HFFc6 (cell line): ENCODE results near the gene SNRNP48. TPM values are rescaled to one million over a fixed set of nuclear protein-coding genes. Genes with fewer than 3 reads are reported as not detected.

Source experiments
- DNase-seq: peaks from one replicate; pipeline ENCODE4 v3.0.0-alpha.2; 2018
- H3K27ac Mint-ChIP-seq: 2 replicates; pipeline ENCODE4 v1.8.0; 2020; ENCODE audit warnings: mild to moderate bottlenecking, mixed read lengths
- H3K27me3 Mint-ChIP-seq: 2 replicates; pipeline ENCODE4 v1.8.0; 2021; ENCODE audit warnings: mild to moderate bottlenecking, moderate library complexity, mixed read lengths; ENCODE audit not compliant: insufficient read depth
- H3K36me3 Mint-ChIP-seq: 2 replicates; pipeline ENCODE4 v1.8.0; 2021; ENCODE audit warnings: low read depth, mixed read lengths
- H3K4me1 Mint-ChIP-seq: 2 replicates; pipeline ENCODE4 v1.8.0; 2020; ENCODE audit warnings: low read depth, mixed read lengths
- H3K4me3 Mint-ChIP-seq: 2 replicates; pipeline ENCODE4 v1.8.0; 2020; ENCODE audit warnings: mild to moderate bottlenecking, moderate library complexity, mixed read lengths
- H3K9me3 Mint-ChIP-seq: 2 replicates; pipeline ENCODE4 v1.8.0; 2020; ENCODE audit warnings: mild to moderate bottlenecking, mixed read lengths
- CTCF ChIP-seq: fragments of 200-600 bp; sonication (generic); IDR thresholded peaks from 2 replicates; pipeline ENCODE4 v1.5.0; 2021; ENCODE audit warnings: antibody characterized with exemption, mild to moderate bottlenecking
- total RNA-seq, 6 experiments: library from RNA; stranded (reverse); fragmentation: NEBNext Ultra II Directional; extraction: Animal tissue kit (Norgen Biotek cat#: 25700); gene quantifications; 2 replicates in 1 of 6; 3 replicates in 5 of 6; pipeline ENCODE4 v1.2.3, GENCODE V29; 2021

The SNRNP48 gene
- total RNA-seq, 6 experiments from 2014 or later, result 9.7 to 12.9 (median 11.9) TPM

- TF ChIP-seq CTCF, result no peak
- Mint-ChIP-seq H3K27me3 (peaks cover 3% of the 10 kb centered on the region; the same call in 1 of the 2 replicates), H3K4me1 (peaks cover 42% of the 10 kb centered on the region), H3K9me3 (no peaks in the 10 kb centered on the region), H3K36me3 (peaks cover 19% of the 10 kb centered on the region; the same call in 1 of the 2 replicates), H3K27ac (no peak overlapping the region), H3K4me3 (no peak overlapping the region)
- DNase-seq, result no peak
These were observed 30.2 kb upstream of the SNRNP48 start for GRCh38 chr6:7559651-7560385.

- peaks cover 22% of the 10 kb centered on the region for H3K36me3 Mint-ChIP-seq
- peaks cover 40% of the 10 kb centered on the region for H3K4me1 Mint-ChIP-seq
- no peak overlapping the region for H3K4me3 Mint-ChIP-seq
- DNase-seq, result no peak
- H3K9me3 Mint-ChIP-seq, result no peaks in the 10 kb centered on the region
- no peak for TF ChIP-seq CTCF
- no peak overlapping the region for H3K27ac Mint-ChIP-seq
- peaks cover 3% of the 10 kb centered on the region; the same call in 1 of the 2 replicates for H3K27me3 Mint-ChIP-seq
These were observed 28.6 kb upstream of the SNRNP48 start for GRCh38 chr6:7561153-7561964.

- DNase-seq, result no peak
- H3K27me3 Mint-ChIP-seq, result peaks cover 3% of the 10 kb centered on the region; the same call in 1 of the 2 replicates
- peaks cover 39% of the 10 kb centered on the region for H3K4me1 Mint-ChIP-seq
- H3K36me3 Mint-ChIP-seq, result peaks cover 22% of the 10 kb centered on the region
- no peak for TF ChIP-seq CTCF
- no peaks in the 10 kb centered on the region for H3K9me3 Mint-ChIP-seq
- no peak overlapping the region for H3K4me3 Mint-ChIP-seq
- no peak overlapping the region for H3K27ac Mint-ChIP-seq
These were observed 27.2 kb upstream of the SNRNP48 start for GRCh38 chr6:7562769-7563168.

GRCh38 chr6:7566107-7566506 is 23.9 kb upstream of the SNRNP48 start:
- peak overlapping the region; percentile 71 for H3K27ac Mint-ChIP-seq
- H3K36me3 Mint-ChIP-seq, result peaks cover 32% of the 10 kb centered on the region
- H3K4me1 Mint-ChIP-seq, result peaks cover 30% of the 10 kb centered on the region
- peak overlapping the region; percentile 53; the same call in 1 of the 2 replicates for H3K4me3 Mint-ChIP-seq
- no peak for TF ChIP-seq CTCF
- no peaks in the 10 kb centered on the region for H3K9me3 Mint-ChIP-seq
- no peaks in the 10 kb centered on the region; the same call in 1 of the 2 replicates for H3K27me3 Mint-ChIP-seq
- DNase-seq, result no peak

GRCh38 chr6:7566617-7567173 is 23.3 kb upstream of the SNRNP48 start:
- H3K27me3 Mint-ChIP-seq, result no peaks in the 10 kb centered on the region; the same call in 1 of the 2 replicates
- DNase-seq, result no peak
- peaks cover 24% of the 10 kb centered on the region for H3K4me1 Mint-ChIP-seq
- no peak overlapping the region for H3K4me3 Mint-ChIP-seq
- no peaks in the 10 kb centered on the region for H3K9me3 Mint-ChIP-seq
- H3K36me3 Mint-ChIP-seq, result peaks cover 28% of the 10 kb centered on the region
- peak overlapping the region; percentile 71; the same call in 1 of the 2 replicates for H3K27ac Mint-ChIP-seq
- TF ChIP-seq CTCF, result peak; percentile 30; the same call in 1 of the 2 replicates
